ENCODE results near the gene ANXA3. TPM values are rescaled to one million over a fixed set of nuclear protein-coding genes. Genes with fewer than 3 reads are reported as not detected.

The ANXA3 gene
- polyA plus RNA-seq, 3 donors: 0.31 to 0.64 (median 0.55) TPM

- TF ChIP-seq, protein P1, sequence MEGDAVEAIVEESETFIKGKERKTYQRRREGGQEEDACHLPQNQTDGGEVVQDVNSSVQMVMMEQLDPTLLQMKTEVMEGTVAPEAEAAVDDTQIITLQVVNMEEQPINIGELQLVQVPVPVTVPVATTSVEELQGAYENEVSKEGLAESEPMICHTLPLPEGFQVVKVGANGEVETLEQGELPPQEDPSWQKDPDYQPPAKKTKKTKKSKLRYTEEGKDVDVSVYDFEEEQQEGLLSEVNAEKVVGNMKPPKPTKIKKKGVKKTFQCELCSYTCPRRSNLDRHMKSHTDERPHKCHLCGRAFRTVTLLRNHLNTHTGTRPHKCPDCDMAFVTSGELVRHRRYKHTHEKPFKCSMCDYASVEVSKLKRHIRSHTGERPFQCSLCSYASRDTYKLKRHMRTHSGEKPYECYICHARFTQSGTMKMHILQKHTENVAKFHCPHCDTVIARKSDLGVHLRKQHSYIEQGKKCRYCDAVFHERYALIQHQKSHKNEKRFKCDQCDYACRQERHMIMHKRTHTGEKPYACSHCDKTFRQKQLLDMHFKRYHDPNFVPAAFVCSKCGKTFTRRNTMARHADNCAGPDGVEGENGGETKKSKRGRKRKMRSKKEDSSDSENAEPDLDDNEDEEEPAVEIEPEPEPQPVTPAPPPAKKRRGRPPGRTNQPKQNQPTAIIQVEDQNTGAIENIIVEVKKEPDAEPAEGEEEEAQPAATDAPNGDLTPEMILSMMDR (IDR thresholded peaks at IDR 0.05): no peak
- DNase-seq: no peak
- Mint-ChIP-seq H3K27me3 (ENCODE audit: low read depth in 3 of 3) (peaks cover 0 to 2% (median 0%) of the 10 kb centered on the region in 3 donors), H3K9me3 (peaks cover 0 to 3% (median 0%) of the 10 kb centered on the region in 7 donors), H3K27ac (peak overlapping the region in 6 of 7 donors; percentile 35 to 99 (median 94)), H3K4me1 (peaks cover 90% of the 10 kb centered on the region), H3K36me3 (peaks cover 3 to 5% of the 10 kb centered on the region in 2 donors), H3K4me3 (no peak overlapping the region)
- Histone ChIP-seq H3K79me2 (ENCODE audit: insufficient read depth, low read length) (no peaks in the 10 kb centered on the region), H3K9ac (ENCODE audit: insufficient read depth, low read length, poor library complexity, severe bottlenecking) (no peak overlapping the region), H4K20me1 (ENCODE audit: insufficient read depth, low read length) (no peaks in the 10 kb centered on the region), H3K27ac (ENCODE audit: low read depth in 1 of 2, low read length in 2 of 2) (peak overlapping the region in 1 of 2 donors; percentile 88), H2AFZ (ENCODE audit: insufficient read depth, low read depth, low read length, poor library complexity, severe bottlenecking) (no peak overlapping the region), H3K4me3 (replicated peaks in 1 of 3; ENCODE audit: low read depth in 2 of 3, low read length in 3 of 3) (no peak overlapping the region), H3K27me3 (ENCODE audit: control insufficient read depth in 2 of 2, insufficient read depth in 2 of 2, low read length in 2 of 2) (no peaks in the 10 kb centered on the region), H3K4me2 (replicated peaks; ENCODE audit: extremely low read depth, low read length, poor library complexity, severe bottlenecking) (no peak overlapping the region), H3K4me1 (ENCODE audit: control insufficient read depth in 1 of 2, insufficient read depth in 2 of 2, low read length in 2 of 2) (peaks cover 87 to 95% of the 10 kb centered on the region in 2 donors), H3K9me3 (replicated peaks in 1 of 2; ENCODE audit: control insufficient read depth in 1 of 2, insufficient read depth in 1 of 2, low read length in 2 of 2) (no peaks in the 10 kb centered on the region), H3K36me3 (replicated peaks in 1 of 2; ENCODE audit: control insufficient read depth in 1 of 2, insufficient read depth in 2 of 2, low read length in 2 of 2) (no peaks in the 10 kb centered on the region)
- no CpG with 5 or more reads among the region's 1 CpG for WGBS (ENCODE audit: insufficient coverage)
- intact Hi-C loops (cut with micrococcal nuclease): no loop called here
These were observed 108.1 kb downstream of the ANXA3 start for GRCh38 chr4:78659665-78660064.

Small RNAs within 50 kb of the gene (small RNA-seq; reads per million reads assigned to genes)
- gene HIGD1AP13 (ENCODE audit: insufficient read length, low read depth) (not detected), gene RF00019 (ENCODE audit: insufficient read length, low read depth) (not detected)

Other genes starting within 250 kb of the ANXA3 start
- gene BMP2K, start 224.6 kb downstream of the ANXA3 start, polyA plus RNA-seq: 10 to 100 TPM; 11.8 to 39.7 (median 21.6) TPM